GM12878 (cell line): ENCODE data around the gene TNFRSF6B. TPM values are rescaled to one million over a fixed set of nuclear protein-coding genes. Genes with fewer than 3 reads are reported as not detected.

Experiments used
- ATAC-seq: fragments of 200-7000 bp; cut with Tn5 transposase; 3 replicates; pipeline ENCODE4 v1.9.1; 2020; ENCODE audit warnings: mild to moderate bottlenecking, moderate library complexity
- BruUV-seq: library from RNA; stranded (reverse); fragments of 400-500 nt; replicated peaks from 2 replicates; lab custom pipeline; 2021; lab: Mats Ljungman, UMichigan
- CTCF ChIA-PET: fragments of 300-600 bp; sonication (Branson Sonifier 250); formaldehyde crosslinking; extraction: SDS; loops from one replicate; lab custom pipeline; 2021; ENCODE audit warnings: inconsistent platforms; lab: Yijun Ruan, JAX
- POLR2A ChIA-PET: fragments of 350-600 bp; formaldehyde crosslinking; extraction: SDS; loops from one replicate; lab custom pipeline; 2021; ENCODE audit warnings: inconsistent platforms; lab: Charles Lee
- RAD21 ChIA-PET: fragments of 300-600 bp; sonication (Branson Sonifier 250); formaldehyde crosslinking; loops from one replicate; lab custom pipeline; 2023; ENCODE audit warnings: antibody characterized with exemption; ENCODE audit not compliant: unreplicated experiment; lab: Charles Lee
- SMC1A ChIA-PET: fragments of 300-600 bp; sonication (Branson Sonifier 250); formaldehyde crosslinking; loops from one replicate; lab custom pipeline; 2023; ENCODE audit not compliant: unreplicated experiment, uncharacterized antibody; lab: Charles Lee
- DNase-seq: peaks from one replicate; pipeline ENCODE4 v3.0.0-alpha.2; 2011; ENCODE audit warnings: low read depth, low spot score
- FAIRE-seq: peaks from 3 replicates; lab custom pipeline; 2011; peaks lifted over from hg19 to GRCh38; lab: Jason Lieb, UNC
- H2AFZ ChIP-seq: 2 replicates; pipeline ENCODE4 v1.6.0; 2011; ENCODE audit warnings: low read depth, low read length, control low read depth; ENCODE audit not compliant: control insufficient read depth
- H3K27ac ChIP-seq: 2 replicates; pipeline ENCODE4 v1.5.1; 2011; ENCODE audit warnings: control low read depth; ENCODE audit not compliant: control insufficient read depth, insufficient read depth
- H3K27me3 ChIP-seq, 2 experiments: replicated peaks in 1 of 2; 2 replicates each; pipeline versions ENCODE4 v1.6.0 to v1.6.1; 2011; ENCODE audit warnings: low read length in 1 of 2; ENCODE audit not compliant: control insufficient read depth in 2 of 2, insufficient read depth in 2 of 2
- H3K36me3 ChIP-seq, 2 experiments: 2 replicates each; pipeline ENCODE4 v1.5.1; 2011; ENCODE audit warnings: low read length in 1 of 2; ENCODE audit not compliant: control insufficient read depth in 2 of 2, insufficient read depth in 2 of 2
- H3K4me1 ChIP-seq: 2 replicates; pipeline ENCODE4 v1.6.1; 2011; ENCODE audit warnings: mild to moderate bottlenecking, low read length, moderate library complexity, mixed read lengths; ENCODE audit not compliant: control insufficient read depth, insufficient read depth
- H3K4me2 ChIP-seq: 2 replicates; pipeline ENCODE4 v1.6.0; 2011; ENCODE audit warnings: control low read depth; ENCODE audit not compliant: control insufficient read depth, insufficient read depth
- H3K4me3 ChIP-seq: fragments of 200-600 bp; sonication (generic); 2 replicates; pipeline ENCODE4 v1.5.1; 2016
- H3K79me2 ChIP-seq: 2 replicates; pipeline ENCODE4 v1.6.0; 2011; ENCODE audit warnings: low read length; ENCODE audit not compliant: control insufficient read depth, insufficient read depth
- H3K9ac ChIP-seq: 2 replicates; pipeline ENCODE4 v1.8.0; 2011; ENCODE audit warnings: low read length, control low read depth, mixed read lengths; ENCODE audit not compliant: control insufficient read depth, insufficient read depth
- H3K9me3 ChIP-seq: replicated peaks from 3 replicates; pipeline ENCODE4 v1.5.1; 2011; ENCODE audit warnings: mild to moderate bottlenecking, low read length; ENCODE audit not compliant: control insufficient read depth, insufficient read depth
- H4K20me1 ChIP-seq: 2 replicates; pipeline ENCODE4 v1.6.0; 2011; ENCODE audit not compliant: control insufficient read depth, insufficient read depth
- ASH2L ChIP-seq: fragments of 300-600, 200-600 bp; sonication (generic); IDR thresholded peaks from 2 replicates; pipeline ENCODE4 v1.6.1; 2017; ENCODE audit warnings: low read depth, mild to moderate bottlenecking, borderline replicate concordance
- KLF5 ChIP-seq: fragments of 450-650 bp; IDR thresholded peaks from 2 replicates; pipeline ENCODE4 v1.6.1; 2014; ENCODE audit warnings: mild to moderate bottlenecking; ENCODE audit not compliant: partially characterized antibody
- POLR2A ChIP-seq: IDR thresholded peaks from 2 replicates; pipeline ENCODE4 v1.6.1; 2011; ENCODE audit warnings: low read depth, mild to moderate bottlenecking, low read length
- STAT1 ChIP-seq: fragments of 450-650 bp; conservative IDR thresholded peaks from 2 replicates; pipeline ENCODE4 v1.6.1; 2014; ENCODE audit warnings: antibody characterized with exemption, mild to moderate bottlenecking
- WGBS: methylation state at CpG from one replicate; pipeline ENCODE4 v1.1.6; 2016; ENCODE audit warnings: low lambda C conversion rate; ENCODE audit not compliant: insufficient replicate concordance, insufficient coverage; ENCODE audit errors: missing lambda C conversion rate; 5-methylcytosine and 5-hydroxymethylcytosine counted together
- in situ Hi-C: fragments of 300-500 bp; cut with MboI; formaldehyde crosslinking; loops from 9 replicates; pipeline ENCODE4 v1.14.3; 2018; ENCODE audit warnings: mixed read lengths
- intact Hi-C: fragments of 100-400 bp; cut with micrococcal nuclease; formaldehyde crosslinking; loops from one replicate; pipeline ENCODE4 v1.14.2; 2022; ENCODE audit not compliant: unreplicated experiment
- polyA plus RNA-seq, 11 experiments: library from polyadenylated mRNA; depleted of rRNA in 4 of 11; unstranded in 6 of 11; stranded (reverse) in 5 of 11; fragments of >200 nt; fragmentation: Nextera tagmentation in 4 of 11; fragmentation: Illumina TruSeq in 1 of 11; extraction: Ambion mirVana in 4 of 11; extraction: Trizol in 1 of 11; gene quantifications; 1 replicate in 1 of 11; 2 replicates in 10 of 11; pipeline versions ENCODE4 v1.2.1 to v1.2.3, GENCODE V29; 2011 to 2016; ENCODE audit warnings: inconsistent platforms in 2 of 11, missing spikeins in 2 of 11, low read depth in 1 of 11
- total RNA-seq, 4 experiments: library from RNA; depleted of rRNA in 3 of 4; stranded (reverse); fragments of >200 nt in 3 of 4; fragmentation: Illumina TruSeq in 1 of 4; extraction: Trizol in 1 of 4; gene quantifications; 2 replicates each; pipeline versions ENCODE4 v1.2.1 to v1.2.3, GENCODE V29; 2013 to 2021

Gene TNFRSF6B
- total and polyA plus RNA-seq, 10 of the 15 experiments (the other 5 are each of a cell fraction or from before 2014, with no cell fraction given), result 0.67 to 2.2 (median 1.8) TPM; not detected in 7

DNA sequence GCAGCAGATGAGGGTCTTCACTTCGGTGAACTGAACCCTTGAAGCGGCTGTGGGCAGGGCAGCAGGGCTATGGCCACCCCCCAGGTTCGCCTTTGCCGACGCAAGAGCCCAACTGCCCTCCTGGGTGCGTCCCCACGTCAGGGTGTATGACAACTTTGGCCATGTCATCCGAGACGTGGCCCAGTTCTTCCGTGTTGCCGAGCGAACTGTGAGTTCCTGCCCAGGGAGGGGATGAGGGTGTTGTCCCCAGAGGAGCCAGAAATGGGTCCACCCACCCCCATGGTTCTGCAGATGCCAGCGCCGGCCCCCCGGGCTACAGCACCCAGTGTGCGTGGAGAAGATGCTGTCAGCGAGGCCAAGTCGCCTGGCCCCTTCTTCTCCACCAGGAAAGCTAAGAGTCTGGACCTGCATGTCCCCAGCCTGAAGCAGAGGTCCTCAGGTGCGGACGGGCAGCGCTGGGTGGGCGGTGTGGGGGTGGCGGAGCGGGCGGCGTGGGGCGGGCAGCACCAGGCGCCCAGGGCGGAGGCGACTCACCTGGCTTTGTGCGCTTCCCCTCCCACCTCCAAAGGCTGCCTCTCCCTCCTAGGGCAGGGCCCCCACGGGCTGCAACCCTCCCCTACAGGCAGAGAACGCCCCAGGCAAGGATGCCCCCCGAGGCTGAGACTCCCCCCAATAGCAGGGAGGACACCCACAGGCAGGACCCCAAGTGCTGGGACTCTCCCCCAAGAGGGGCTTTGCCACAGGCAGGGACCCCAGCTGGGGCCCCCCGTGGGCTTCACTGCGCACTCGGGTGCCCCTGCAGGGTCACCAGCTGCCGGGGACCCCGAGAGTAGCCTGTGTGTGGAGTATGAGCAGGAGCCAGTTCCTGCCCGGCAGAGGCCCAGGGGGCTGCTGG is 6.2 kb upstream of the TNFRSF6B start:
- no peaks in the 10 kb centered on the region for H3K27me3 ChIP-seq
- no peak for DNase-seq
- no peak for TF ChIP-seq STAT1
- no peak for TF ChIP-seq KLF5
- TF ChIP-seq POLR2A, result peak; percentile 1; the same call in 1 of the 2 replicates
- TF ChIP-seq, all 136 proteins: peak for 1
- H3K4me3 ChIP-seq, result no peak overlapping the region
- BruUV-seq, result no TSS peak
- POLR2A ChIA-PET, result no interaction called here
- CTCF ChIA-PET, result no interaction called here
- H3K79me2 ChIP-seq, result no peaks in the 10 kb centered on the region
- H3K9ac ChIP-seq, result no peak overlapping the region
- no peaks in the 10 kb centered on the region for H3K9me3 ChIP-seq
- no peaks in the 10 kb centered on the region for H4K20me1 ChIP-seq
- RAD21 ChIA-PET, result no interaction called here
- FAIRE-seq, result no peak
- no peak overlapping the region for H3K4me2 ChIP-seq
- H2AFZ ChIP-seq, result no peak overlapping the region
- no peak for ATAC-seq
- SMC1A ChIA-PET, result no interaction called here
- no peaks in the 10 kb centered on the region for H3K36me3 ChIP-seq
- 84% methylated on average over 25 of the region's 40 CpGs for WGBS
- H3K27ac ChIP-seq, result no peak overlapping the region
- H3K4me1 ChIP-seq, result no peaks in the 10 kb centered on the region
- intact Hi-C loops (no loop called here), in situ Hi-C loops (no loop called here)

DNA sequence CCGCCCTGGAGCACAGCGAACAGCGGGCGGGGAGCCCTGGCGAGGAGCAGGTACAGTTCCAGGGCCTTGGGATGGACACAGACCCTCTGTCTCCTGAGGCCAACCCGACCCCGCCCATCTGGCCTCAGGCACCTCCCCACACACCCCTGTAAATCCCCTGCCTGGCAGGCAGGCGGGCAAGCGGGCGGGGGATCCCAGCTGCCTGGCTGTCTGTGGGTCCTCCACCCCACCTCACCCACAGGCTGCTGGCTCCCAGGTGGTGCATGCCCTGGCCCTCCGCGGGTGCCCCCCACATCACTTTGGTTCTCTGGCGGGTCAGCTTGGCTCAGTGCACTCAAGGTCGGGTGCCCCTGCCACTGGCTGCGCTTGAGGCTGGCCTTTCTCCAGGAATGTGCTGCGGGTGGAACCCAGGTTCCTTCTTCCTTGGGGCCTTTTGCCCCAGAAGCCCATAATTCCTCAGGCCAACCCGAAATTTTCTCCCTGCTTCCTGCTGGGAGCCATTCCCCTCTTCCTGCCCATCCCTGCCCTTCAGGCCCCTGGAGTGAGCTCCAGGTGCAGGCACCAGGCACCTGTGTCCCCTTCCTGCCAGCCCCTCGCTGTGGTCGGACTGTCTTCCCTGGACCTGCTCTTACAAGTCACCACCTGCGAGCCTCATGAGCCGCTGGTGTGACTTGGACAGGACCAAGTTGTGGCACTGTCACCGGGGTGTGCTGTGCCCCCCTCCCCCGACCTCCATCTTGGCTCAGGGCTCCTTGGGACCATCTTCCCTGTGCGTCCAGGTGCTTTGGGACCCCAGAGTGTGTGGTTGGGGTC is 5.3 kb upstream of the TNFRSF6B start:
- DNase-seq (no peak), FAIRE-seq (no peak), ATAC-seq (peak; percentile 60)
- Histone ChIP-seq H3K27me3 (no peaks in the 10 kb centered on the region), H3K4me3 (no peak overlapping the region), H3K9me3 (no peaks in the 10 kb centered on the region), H3K4me1 (no peaks in the 10 kb centered on the region; the same call in 1 of the 2 replicates), H3K9ac (no peak overlapping the region), H3K4me2 (no peak overlapping the region), H3K27ac (no peak overlapping the region), H4K20me1 (no peaks in the 10 kb centered on the region), H3K36me3 (no peaks in the 10 kb centered on the region), H3K79me2 (no peaks in the 10 kb centered on the region), H2AFZ (no peak overlapping the region)
- ChIA-PET POLR2A (no interaction called here), SMC1A (no interaction called here), RAD21 (no interaction called here), CTCF (no interaction called here)
- TF ChIP-seq POLR2A, result peak; percentile 50; the same call in 1 of the 2 replicates
- no peak for TF ChIP-seq ASH2L
- intact Hi-C loops (no loop called here), in situ Hi-C loops (no loop called here)
- 67% methylated on average over 24 of the region's 24 CpGs for WGBS
- no TSS peak for BruUV-seq
